Panc1 (cell line): ENCODE measurements around the gene HNRNPAB. TPM values are rescaled to one million over a fixed set of nuclear protein-coding genes. Genes with fewer than 3 reads are reported as not detected.
A peak's percentile ranks its signal among the peaks of the same experiment; 100 is the strongest.

ENCODE experiments used
- ATAC-seq: fragments of 200-7000 bp; cut with Tn5 transposase; 2 replicates; pipeline ENCODE4 v1.9.1; 2020; ENCODE audit warnings: mild to moderate bottlenecking, moderate library complexity
- BruUV-seq: library from RNA; stranded (reverse); fragments of 400-500 nt; replicated peaks from 2 replicates; lab custom pipeline; 2021; lab: Mats Ljungman, UMichigan
- CTCF ChIA-PET: fragments of 300-600 bp; sonication (Branson Sonifier 250); formaldehyde crosslinking; loops from one replicate; lab custom pipeline; 2022; ENCODE audit warnings: antibody characterized with exemption; lab: Charles Lee
- POLR2A ChIA-PET: fragments of 300-600 bp; sonication (Branson Sonifier 250); formaldehyde crosslinking; loops from one replicate; lab custom pipeline; 2022; ENCODE audit warnings: antibody characterized with exemption; lab: Charles Lee
- DNase-seq: peaks from one replicate; pipeline ENCODE4 v3.0.0-alpha.2; 2010; ENCODE audit warnings: low read depth, low spot score
- H3K27ac ChIP-seq: 2 replicates; pipeline ENCODE4 v1.5.1; 2011; ENCODE audit warnings: mild to moderate bottlenecking, low read length, inconsistent platforms
- H3K27me3 ChIP-seq: fragments of 200-500 bp; sonication (Bioruptor generic); 2 replicates; pipeline ENCODE4 v1.6.0; 2014; ENCODE audit warnings: low read length, inconsistent platforms; ENCODE audit not compliant: control insufficient read depth, insufficient read depth
- H3K36me3 ChIP-seq: fragments of 200-500 bp; sonication (Bioruptor generic); 2 replicates; pipeline ENCODE4 v1.5.1; 2014; ENCODE audit warnings: inconsistent platforms, mild to moderate bottlenecking, low read length, moderate library complexity; ENCODE audit not compliant: control insufficient read depth, insufficient read depth
- H3K4me1 ChIP-seq: 2 replicates; pipeline ENCODE4 v1.5.1; 2011; ENCODE audit warnings: inconsistent platforms, mild to moderate bottlenecking, low read length, moderate library complexity; ENCODE audit not compliant: control insufficient read depth, insufficient read depth
- H3K4me3 ChIP-seq, 2 experiments: 2 replicates each; pipeline ENCODE4 v1.5.1; 2011 to 2012; ENCODE audit warnings: low read depth in 2 of 2, low read length in 2 of 2, mild to moderate bottlenecking in 2 of 2, inconsistent platforms in 1 of 2, moderate library complexity in 1 of 2
- H3K9me3 ChIP-seq: fragments of 200-500 bp; sonication (Bioruptor generic); 2 replicates; pipeline ENCODE4 v1.5.1; 2014; ENCODE audit warnings: low read depth, mild to moderate bottlenecking, inconsistent platforms, low read length, moderate library complexity; ENCODE audit not compliant: control insufficient read depth, insufficient read depth
- CTCF ChIP-seq: fragments of 450-650 bp; IDR thresholded peaks from 2 replicates; pipeline ENCODE4 v1.5.1; 2017; ENCODE audit warnings: mild to moderate bottlenecking
- POLR2AphosphoS5 ChIP-seq: IDR thresholded peaks from 2 replicates; pipeline ENCODE4 v1.6.1; 2012; ENCODE audit warnings: mild to moderate bottlenecking, low read depth, low read length, moderate library complexity
- REST ChIP-seq, 2 experiments: IDR thresholded peaks; 2 replicates each; pipeline ENCODE4 v1.6.1; 2011 to 2012; ENCODE audit warnings: low read depth in 2 of 2, control low read depth in 1 of 2, low read length in 1 of 2, mild to moderate bottlenecking in 1 of 2, moderate library complexity in 1 of 2; ENCODE audit not compliant: insufficient read depth in 1 of 2
- SIN3A ChIP-seq: IDR thresholded peaks from 2 replicates; pipeline ENCODE4 v1.6.1; 2012; ENCODE audit warnings: low read depth, mild to moderate bottlenecking, low read length, moderate library complexity, borderline replicate concordance; ENCODE audit not compliant: insufficient read depth
- TCF7L2 ChIP-seq: IDR thresholded peaks from 2 replicates; pipeline ENCODE4 v1.6.1; 2011; ENCODE audit warnings: mild to moderate bottlenecking, low read depth, low read length, inconsistent platforms
- in situ Hi-C: cut with HindIII; loops from 2 replicates; pipeline ENCODE4 v1.10.0; 2016; ENCODE audit warnings: low sequenced_read_pairs, low pct_unique_long_range_greater_than_20kb
- intact Hi-C: fragments of 100-400 bp; cut with micrococcal nuclease; formaldehyde crosslinking; loops from one replicate; pipeline ENCODE4 v1.10.0; 2022; ENCODE audit not compliant: unreplicated experiment
- total RNA-seq: library from RNA; stranded (reverse); gene quantifications from one replicate; pipeline ENCODE4 v1.2.1, GENCODE V29; 2021; ENCODE audit not compliant: unreplicated experiment

The HNRNPAB gene
- total RNA-seq, 1 experiment from 2014 or later = 273 TPM

GRCh38 chr5:178201927-178202235 is 2.5 kb upstream of the HNRNPAB start:
- BruUV-seq = no TSS peak
- Histone ChIP-seq H3K9me3 (no peaks in the 10 kb centered on the region), H3K27me3 (no peaks in the 10 kb centered on the region), H3K27ac (0 out of 2 replicates have a peak overlapping the region, but pooled peaks have one; percentile 20), H3K4me3 (no peak overlapping the region), H3K36me3 (peaks cover 14% of the 10 kb centered on the region), H3K4me1 (peaks cover 17% of the 10 kb centered on the region)
- ATAC-seq (no peak), DNase-seq (no peak)
- in situ Hi-C loops (no loop called here), intact Hi-C loops (no loop called here)
- ChIA-PET POLR2A (no interaction called here), CTCF (no interaction called here)
- TF ChIP-seq CTCF (no peak), POLR2AphosphoS5 (no peak), REST (IDR thresholded peaks at IDR 0.05; ENCODE audit: insufficient read depth in 1 of 2, low read depth in 2 of 2, low read length in 1 of 2) (no peak), TCF7L2 (no peak), SIN3A (no peak)

GRCh38 chr5:178202541-178202940 is 1.8 kb upstream of the HNRNPAB start:
- ChIA-PET POLR2A (no interaction called here), CTCF (interaction anchor here (0.6 kb wide), 1 partner anchor 657 kb away, joined by 3 read pairs; no protein-coding TSS in a partner anchor)
- ATAC-seq = no peak
- Histone ChIP-seq H3K36me3 (peaks cover 19% of the 10 kb centered on the region), H3K27me3 (no peaks in the 10 kb centered on the region), H3K4me3 (no peak overlapping the region), H3K27ac (no peak overlapping the region), H3K9me3 (no peaks in the 10 kb centered on the region), H3K4me1 (peaks cover 23% of the 10 kb centered on the region)
- in situ Hi-C loops = no loop called here
- no TSS peak for BruUV-seq
- DNase-seq = no peak
- TF ChIP-seq TCF7L2 = no peak
- TF ChIP-seq CTCF = no peak
- no peak for TF ChIP-seq SIN3A
- TF ChIP-seq REST (IDR thresholded peaks at IDR 0.05; ENCODE audit: insufficient read depth in 1 of 2, low read depth in 2 of 2, low read length in 1 of 2) = no peak
- no peak for TF ChIP-seq POLR2AphosphoS5
- intact Hi-C loops = no loop called here
